Activated T-helper 1 cell treated with anti-CD3 and anti-CD28 coated beads, Interleukin-12 subunit alpha, Interleukin-12 subunit beta, Interleukin-2, Interleukin-4 antibody, amounts not matched to agents 30 ng/mL and 10 ng/mL and 1 ng/mL, durations not matched to agents 14 hours and 24 hours and 36 hours (primary cell): ENCODE measurements around the gene WDR77. TPM values are rescaled to one million over a fixed set of nuclear protein-coding genes. Genes with fewer than 3 reads are reported as not detected.

Experiments used
- DNase-seq: peaks from one replicate; pipeline ENCODE4 v3.0.0; 2021; ENCODE audit warnings: low spot score
- H3K27ac Mint-ChIP-seq: one replicate; pipeline ENCODE4 v1.8.0; 2021; ENCODE audit warnings: mild to moderate bottlenecking, mixed read lengths
- H3K27me3 Mint-ChIP-seq: one replicate; pipeline ENCODE4 v1.8.0; 2022; ENCODE audit warnings: mild to moderate bottlenecking, moderate library complexity, mixed read lengths; ENCODE audit not compliant: insufficient read depth
- H3K36me3 Mint-ChIP-seq: one replicate; pipeline ENCODE4 v1.8.0; 2021; ENCODE audit warnings: low read depth, mixed read lengths
- H3K4me1 Mint-ChIP-seq: one replicate; pipeline ENCODE4 v1.8.0; 2021; ENCODE audit warnings: low read depth, mixed read lengths
- H3K4me3 Mint-ChIP-seq: one replicate; pipeline ENCODE4 v1.8.0; 2021; ENCODE audit warnings: mild to moderate bottlenecking, moderate library complexity, mixed read lengths
- H3K9me3 Mint-ChIP-seq: one replicate; pipeline ENCODE4 v1.8.0; 2021; ENCODE audit warnings: mixed read lengths
- intact Hi-C: fragments of 100-400 bp; cut with micrococcal nuclease; formaldehyde crosslinking; loops from one replicate; pipeline ENCODE4 v1.15.1; 2024
- total RNA-seq: library from RNA; stranded (reverse); gene quantifications from 2 replicates; pipeline ENCODE4 v1.2.3, GENCODE V29; 2022

Gene WDR77
- total RNA-seq, result 61.3 and 62.5 TPM in 2 replicates

DNA sequence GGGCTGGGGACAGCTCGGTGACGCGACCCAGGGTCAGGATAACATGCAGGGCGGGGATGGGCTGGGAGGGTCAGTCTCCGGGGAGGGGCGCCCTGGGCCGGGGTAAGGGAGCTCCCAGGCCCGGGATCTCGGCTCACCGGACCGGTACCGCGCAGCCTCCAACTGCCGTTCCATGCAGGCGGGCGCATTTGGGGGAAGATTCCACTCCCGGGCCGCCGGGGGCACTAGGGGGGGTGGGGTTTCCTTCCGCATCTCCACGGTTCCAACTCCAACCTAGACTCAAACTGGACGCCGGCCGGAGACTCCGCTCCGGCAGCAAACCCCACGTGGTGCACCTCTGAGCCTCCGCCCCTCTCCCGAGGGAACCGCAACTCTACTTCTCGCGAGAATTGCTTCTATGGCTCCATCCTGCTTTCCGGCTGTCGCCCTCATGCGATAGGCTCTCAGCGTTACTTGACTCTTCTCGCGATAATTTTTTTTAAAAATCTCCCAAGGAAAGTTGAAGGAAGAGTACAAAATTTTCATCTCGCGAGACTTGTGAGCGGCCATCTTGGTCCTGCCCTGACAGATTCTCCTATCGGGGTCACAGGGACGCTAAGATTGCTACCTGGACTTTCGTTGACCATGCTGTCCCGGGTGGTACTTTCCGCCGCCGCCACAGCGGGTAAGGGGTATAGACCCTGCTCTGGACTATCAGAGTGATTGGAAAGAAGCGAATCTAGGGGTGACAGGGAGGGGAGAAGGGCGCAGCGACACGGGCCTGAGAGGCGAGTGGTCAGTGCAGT lies at the start of gene WDR77, which contains the start of gene ATP5PB:
Gene WDR77 (minus strand): TSS at position 339 of the 785 bp plus-strand sequence. CDS start 87 bp downstream, at position 252.
Gene ATP5PB (plus strand): TSS at position 547 of the 785 bp plus-strand sequence. CDS start 78 bp downstream, at position 625.
- Mint-ChIP-seq H3K36me3 (peaks cover 44% of the 10 kb centered on the region), H3K4me1 (peaks cover 74% of the 10 kb centered on the region), H3K9me3 (no peaks in the 10 kb centered on the region), H3K27ac (peak within 1 kb of the TSS; percentile 96), H3K27me3 (no peaks in the 10 kb centered on the region), H3K4me3 (peak within 1 kb of the TSS; percentile 100)
- peak; percentile 91 for DNase-seq
- intact Hi-C loops, result loop anchor here (1.0 to 2.0 kb wide), 12 partner anchors 22 to 1414 kb away; partner anchors contain the start of genes CEPT1, DDX20, DENND2D and DRAM2

DNA sequence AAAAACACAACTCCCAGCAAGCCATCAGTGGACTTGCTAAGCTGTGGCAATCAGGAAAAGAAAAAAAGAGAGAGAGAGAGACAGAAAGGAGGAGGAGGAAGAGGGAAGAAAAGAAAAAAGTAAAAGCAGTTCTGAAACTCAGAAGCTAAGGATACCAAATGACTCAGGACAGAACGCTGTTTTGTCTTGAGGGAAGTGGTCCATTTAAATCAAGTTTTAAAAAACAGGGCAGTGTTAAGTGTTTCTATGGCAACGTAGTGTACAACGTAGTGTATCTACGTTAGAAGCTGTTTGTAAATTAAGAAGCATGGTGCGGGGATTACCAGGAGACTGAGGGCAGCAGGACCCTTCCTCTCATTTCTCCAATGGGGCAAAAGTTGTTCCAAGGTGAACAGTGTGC lies 48.5 kb upstream of the WDR77 start:
- peaks cover 20% of the 10 kb centered on the region for H3K4me1 Mint-ChIP-seq
- H3K9me3 Mint-ChIP-seq, result peaks cover 55% of the 10 kb centered on the region
- no peak for DNase-seq
- H3K27me3 Mint-ChIP-seq, result peaks cover 4% of the 10 kb centered on the region
- no peak overlapping the region for H3K4me3 Mint-ChIP-seq
- intact Hi-C loops, result no loop called here
- H3K27ac Mint-ChIP-seq, result peak overlapping the region; percentile 72
- peaks cover 24% of the 10 kb centered on the region for H3K36me3 Mint-ChIP-seq

DNA sequence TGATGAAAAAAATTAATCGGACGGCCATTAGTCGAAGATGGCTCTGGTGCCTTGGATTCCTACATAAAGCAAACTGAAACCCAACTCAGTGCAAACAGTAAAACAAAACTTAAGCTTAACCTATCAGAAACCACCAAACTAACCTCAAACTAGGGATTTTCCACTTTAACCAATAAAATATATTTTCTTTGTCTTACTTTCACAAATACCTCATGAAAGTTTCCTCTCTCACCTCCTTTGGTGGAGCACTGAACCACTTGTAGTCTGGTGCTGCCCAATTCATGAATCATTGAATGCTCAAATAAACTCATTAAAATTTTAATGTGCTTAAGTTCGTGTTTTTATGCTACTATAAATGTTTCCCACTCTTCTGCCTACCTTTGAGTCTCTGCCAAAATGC lies 47.3 kb upstream of the WDR77 start:
- Mint-ChIP-seq H3K9me3 (peaks cover 55% of the 10 kb centered on the region), H3K36me3 (peaks cover 24% of the 10 kb centered on the region), H3K27me3 (peaks cover 4% of the 10 kb centered on the region), H3K4me3 (peak overlapping the region; percentile 5), H3K4me1 (peaks cover 20% of the 10 kb centered on the region), H3K27ac (peak overlapping the region; percentile 54)
- no peak for DNase-seq
- intact Hi-C loops, result loop anchor here (1.0 kb wide), 3 partner anchors 11 to 24 kb away; no protein-coding TSS in a partner anchor

DNA sequence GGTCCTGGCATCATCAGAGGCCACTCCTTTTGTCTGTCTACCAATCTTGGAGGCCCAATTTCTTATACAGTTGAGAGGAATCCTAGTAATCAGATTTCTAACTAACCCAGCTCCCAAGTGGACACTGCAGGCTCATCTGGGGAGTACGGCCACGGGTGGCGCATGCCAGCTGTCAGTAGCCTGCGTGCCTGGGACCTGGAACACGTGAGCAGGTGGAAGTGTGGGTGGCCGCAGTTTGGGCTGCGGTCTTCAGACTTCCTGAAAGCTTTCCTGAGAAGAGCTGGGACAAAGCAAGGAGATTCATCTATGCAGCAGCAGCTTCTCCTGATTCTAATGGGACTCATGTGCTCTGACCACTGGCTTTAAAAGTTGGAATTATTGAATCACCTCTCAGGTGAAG lies 42.0 kb upstream of the WDR77 start:
- Mint-ChIP-seq H3K27me3 (peaks cover 22% of the 10 kb centered on the region), H3K4me1 (peaks cover 6% of the 10 kb centered on the region), H3K27ac (no peak overlapping the region), H3K4me3 (no peak overlapping the region), H3K36me3 (peaks cover 10% of the 10 kb centered on the region), H3K9me3 (peaks cover 28% of the 10 kb centered on the region)
- intact Hi-C loops, result no loop called here
- DNase-seq, result no peak

- Mint-ChIP-seq H3K4me1 (no peaks in the 10 kb centered on the region), H3K27ac (no peak overlapping the region), H3K36me3 (peaks cover 9% of the 10 kb centered on the region), H3K27me3 (peaks cover 22% of the 10 kb centered on the region), H3K4me3 (no peak overlapping the region), H3K9me3 (peaks cover 21% of the 10 kb centered on the region)
- DNase-seq, result no peak
- intact Hi-C loops, result no loop called here
Measured at GRCh38 chr1:111490220-111490619, 41.2 kb upstream of the WDR77 start.

GRCh38 chr1:111489604-111490003 lies 40.5 kb upstream of the WDR77 start:
- peaks cover 15% of the 10 kb centered on the region for H3K9me3 Mint-ChIP-seq
- intact Hi-C loops, result no loop called here
- H3K27ac Mint-ChIP-seq, result no peak overlapping the region
- no peak overlapping the region for H3K4me3 Mint-ChIP-seq
- H3K27me3 Mint-ChIP-seq, result peaks cover 25% of the 10 kb centered on the region
- no peak for DNase-seq
- no peaks in the 10 kb centered on the region for H3K4me1 Mint-ChIP-seq
- peaks cover 4% of the 10 kb centered on the region for H3K36me3 Mint-ChIP-seq

DNA sequence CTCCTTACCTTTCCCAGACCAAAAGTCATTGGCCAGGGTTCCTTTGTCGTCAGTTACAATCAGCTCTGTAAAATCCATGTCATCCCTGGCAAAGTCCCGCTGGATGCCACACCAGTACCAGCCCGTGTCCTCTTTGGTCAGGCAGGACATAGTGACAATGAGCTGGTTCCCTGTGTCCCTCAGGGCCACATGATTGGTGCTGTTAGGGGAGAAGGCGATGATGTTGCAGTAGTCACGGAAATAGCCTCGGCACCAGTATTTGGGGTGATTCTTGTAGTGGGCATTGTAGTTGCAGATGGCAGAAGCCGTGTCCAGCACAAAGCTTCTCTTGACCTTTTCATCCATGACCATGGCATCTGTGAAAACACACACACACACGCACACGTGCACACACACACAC lies 39.6 kb upstream of the WDR77 start:
- Mint-ChIP-seq H3K4me1 (no peaks in the 10 kb centered on the region), H3K4me3 (no peak overlapping the region), H3K27ac (no peak overlapping the region), H3K9me3 (peaks cover 6% of the 10 kb centered on the region), H3K36me3 (no peaks in the 10 kb centered on the region), H3K27me3 (peaks cover 30% of the 10 kb centered on the region)
- intact Hi-C loops, result no loop called here
- DNase-seq, result no peak

DNA sequence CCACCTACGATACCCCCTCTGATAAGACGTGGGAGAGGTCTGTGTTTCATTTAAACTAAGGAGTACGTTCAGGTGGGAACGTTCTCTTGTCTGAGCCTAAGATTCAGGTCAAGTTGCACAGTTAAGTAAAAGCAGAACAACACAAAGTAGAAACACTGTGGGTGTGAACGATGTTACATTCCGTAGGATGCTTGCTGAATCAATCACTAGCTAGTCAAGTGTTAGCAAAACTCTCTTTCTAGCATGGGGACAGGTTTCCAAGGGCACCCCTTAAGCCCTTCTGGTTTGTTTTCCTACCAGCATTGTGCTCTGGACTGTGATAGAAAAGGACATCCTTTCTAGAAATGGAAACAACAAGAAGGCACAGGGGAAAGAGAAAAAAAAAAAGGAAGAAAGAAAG lies 38.1 kb upstream of the WDR77 start:
- Mint-ChIP-seq H3K4me3 (no peak overlapping the region), H3K27ac (no peak overlapping the region), H3K4me1 (no peaks in the 10 kb centered on the region), H3K36me3 (no peaks in the 10 kb centered on the region), H3K27me3 (peaks cover 41% of the 10 kb centered on the region), H3K9me3 (no peaks in the 10 kb centered on the region)
- no peak for DNase-seq
- intact Hi-C loops, result no loop called here

DNA sequence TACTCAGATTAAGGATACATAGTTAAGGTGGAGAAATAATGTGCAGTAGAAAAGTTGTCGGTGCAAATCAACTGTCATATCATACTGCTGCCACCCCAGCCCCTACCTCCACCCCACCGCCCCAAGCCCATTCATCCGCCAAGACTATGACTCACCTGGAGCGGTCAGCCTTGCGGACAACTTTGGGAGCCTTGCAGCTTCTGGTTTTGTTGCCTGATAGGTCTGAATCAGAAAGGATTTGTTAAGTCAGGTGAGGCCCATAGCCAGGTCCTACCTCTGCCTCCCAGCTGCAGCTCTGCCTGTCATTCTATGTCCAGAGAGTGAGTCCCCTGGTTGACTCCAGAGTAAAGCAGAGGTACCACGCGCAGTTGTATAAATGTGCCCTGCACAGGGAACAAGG lies 37.4 kb upstream of the WDR77 start:
- Mint-ChIP-seq H3K4me1 (no peaks in the 10 kb centered on the region), H3K27ac (no peak overlapping the region), H3K36me3 (no peaks in the 10 kb centered on the region), H3K27me3 (peaks cover 46% of the 10 kb centered on the region), H3K9me3 (no peaks in the 10 kb centered on the region), H3K4me3 (no peak overlapping the region)
- intact Hi-C loops, result no loop called here
- no peak for DNase-seq

GRCh38 chr1:111484391-111485026 lies 35.5 kb upstream of the WDR77 start:
- no peak overlapping the region for H3K4me3 Mint-ChIP-seq
- H3K36me3 Mint-ChIP-seq, result no peaks in the 10 kb centered on the region
- intact Hi-C loops, result loop anchor here (5.0 kb wide), 1 partner anchor 888 kb away; no protein-coding TSS in a partner anchor
- H3K27ac Mint-ChIP-seq, result no peak overlapping the region
- H3K27me3 Mint-ChIP-seq, result peaks cover 54% of the 10 kb centered on the region
- DNase-seq, result no peak
- no peaks in the 10 kb centered on the region for H3K9me3 Mint-ChIP-seq
- H3K4me1 Mint-ChIP-seq, result no peaks in the 10 kb centered on the region

- no peak for DNase-seq
- no peaks in the 10 kb centered on the region for H3K36me3 Mint-ChIP-seq
- no peak overlapping the region for H3K4me3 Mint-ChIP-seq
- intact Hi-C loops, result loop anchor here (5.0 kb wide), 1 partner anchor 888 kb away; no protein-coding TSS in a partner anchor
- no peaks in the 10 kb centered on the region for H3K9me3 Mint-ChIP-seq
- no peak overlapping the region for H3K27ac Mint-ChIP-seq
- H3K27me3 Mint-ChIP-seq, result peaks cover 50% of the 10 kb centered on the region
- no peaks in the 10 kb centered on the region for H3K4me1 Mint-ChIP-seq
Measured at GRCh38 chr1:111483876-111484275, 34.8 kb upstream of the WDR77 start.

DNA sequence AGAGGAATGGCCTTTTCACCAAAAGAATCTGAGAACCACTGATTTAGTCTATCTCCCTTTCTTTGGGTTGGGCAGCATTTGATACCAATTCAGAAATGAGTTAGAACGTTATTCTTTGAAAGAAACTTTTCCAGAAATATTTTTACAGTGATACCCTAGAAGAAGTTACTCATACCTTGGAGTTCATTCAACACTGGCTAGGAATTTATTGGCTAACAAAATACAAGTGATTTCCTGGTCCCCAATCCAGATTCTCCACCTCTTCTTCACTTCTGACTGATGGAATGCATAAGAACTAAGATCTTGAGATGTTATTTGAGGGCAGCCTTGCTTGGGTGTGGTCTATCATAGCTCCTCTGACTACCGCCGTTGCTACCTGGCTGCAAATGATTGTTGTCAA lies 34.1 kb upstream of the WDR77 start:
- DNase-seq, result no peak
- no peak overlapping the region for H3K27ac Mint-ChIP-seq
- H3K4me1 Mint-ChIP-seq, result peaks cover 5% of the 10 kb centered on the region
- H3K36me3 Mint-ChIP-seq, result peaks cover 3% of the 10 kb centered on the region
- H3K4me3 Mint-ChIP-seq, result no peak overlapping the region
- no peaks in the 10 kb centered on the region for H3K9me3 Mint-ChIP-seq
- intact Hi-C loops, result loop anchor here (5.0 kb wide), 1 partner anchor 889 kb away; no protein-coding TSS in a partner anchor
- H3K27me3 Mint-ChIP-seq, result peaks cover 51% of the 10 kb centered on the region
